ENCODE results near the gene CEP41. TPM values are rescaled to one million over a fixed set of nuclear protein-coding genes. Genes with fewer than 3 reads are reported as not detected.

Gene CEP41
- total and polyA plus RNA-seq, 2 donors = 7.6 to 12.3 TPM

GRCh38 chr7:130420943-130421578, 19.8 kb downstream of the CEP41 start:
- 35% methylated on average over 4 of the region's 4 CpGs for WGBS

GRCh38 chr7:130419658-130420057, 21.2 kb downstream of the CEP41 start:
- no peak for DNase-seq (ENCODE audit: extremely low spot score)
- Histone ChIP-seq H3K4me1 (ENCODE audit: insufficient read depth) (no peaks in the 10 kb centered on the region), H3K36me3 (ENCODE audit: insufficient read depth) (no peaks in the 10 kb centered on the region), H3K4me3 (ENCODE audit: low read depth, low read length) (no peak overlapping the region), H3K27ac (ENCODE audit: low read depth) (no peak overlapping the region)
- 79% methylated on average over 5 of the region's 5 CpGs for WGBS

More at GRCh38 chr7:130420943-130421578, 19.8 kb downstream of the CEP41 start:
- Histone ChIP-seq H3K4me1 (ENCODE audit: insufficient read depth) (no peaks in the 10 kb centered on the region), H3K36me3 (ENCODE audit: insufficient read depth) (no peaks in the 10 kb centered on the region), H3K27ac (ENCODE audit: low read depth) (no peak overlapping the region), H3K4me3 (ENCODE audit: low read depth, low read length) (no peak overlapping the region)
- DNase-seq (ENCODE audit: extremely low spot score) = no peak

- Histone ChIP-seq H3K4me3 (ENCODE audit: low read depth, low read length) (no peak overlapping the region), H3K4me1 (ENCODE audit: insufficient read depth) (no peaks in the 10 kb centered on the region), H3K27ac (ENCODE audit: low read depth) (no peak overlapping the region), H3K36me3 (ENCODE audit: insufficient read depth) (no peaks in the 10 kb centered on the region)
- 93% methylated on average over 7 of the region's 7 CpGs for WGBS
- no peak for DNase-seq (ENCODE audit: extremely low spot score)
Measured at GRCh38 chr7:130418306-130418705, 22.5 kb downstream of the CEP41 start.

GRCh38 chr7:130417213-130417612, 23.6 kb downstream of the CEP41 start:
- Histone ChIP-seq H3K27ac (ENCODE audit: low read depth) (no peak overlapping the region), H3K4me3 (ENCODE audit: low read depth, low read length) (no peak overlapping the region), H3K36me3 (ENCODE audit: insufficient read depth) (no peaks in the 10 kb centered on the region), H3K4me1 (ENCODE audit: insufficient read depth) (no peaks in the 10 kb centered on the region)
- no peak for DNase-seq (ENCODE audit: extremely low spot score)
- WGBS = 31% methylated on average over 5 of the region's 5 CpGs

- H3K4me3 ChIP-seq (ENCODE audit: low read depth, low read length) = no peak overlapping the region
- H3K4me1 ChIP-seq (ENCODE audit: insufficient read depth) = no peaks in the 10 kb centered on the region
- DNase-seq (ENCODE audit: extremely low spot score) = no peak
Measured at GRCh38 chr7:130415006-130415405, 25.8 kb downstream of the CEP41 start.

GRCh38 chr7:130413201-130413600, 27.6 kb downstream of the CEP41 start:
- H3K4me1 ChIP-seq (ENCODE audit: insufficient read depth) = no peaks in the 10 kb centered on the region
- no peak overlapping the region for H3K4me3 ChIP-seq (ENCODE audit: low read depth, low read length)
- H3K27ac ChIP-seq (ENCODE audit: low read depth) = no peak overlapping the region
- WGBS = 99% methylated on average over 4 of the region's 4 CpGs
- no peaks in the 10 kb centered on the region for H3K36me3 ChIP-seq (ENCODE audit: insufficient read depth)
- DNase-seq (ENCODE audit: extremely low spot score) = no peak

More at GRCh38 chr7:130415006-130415405, 25.8 kb downstream of the CEP41 start:
- Histone ChIP-seq H3K36me3 (ENCODE audit: insufficient read depth) (no peaks in the 10 kb centered on the region), H3K27ac (ENCODE audit: low read depth) (no peak overlapping the region)

GRCh38 chr7:130410868-130411541, 29.8 kb downstream of the CEP41 start:
- H3K4me3 ChIP-seq (ENCODE audit: low read depth, low read length) = no peak overlapping the region
- 70% methylated on average over 4 of the region's 4 CpGs for WGBS
- no peak for DNase-seq (ENCODE audit: extremely low spot score)

GRCh38 chr7:130409712-130410072, 31.1 kb downstream of the CEP41 start:
- H3K36me3 ChIP-seq (ENCODE audit: insufficient read depth) = no peaks in the 10 kb centered on the region
- no peak overlapping the region for H3K27ac ChIP-seq (ENCODE audit: low read depth)
- no peak for DNase-seq (ENCODE audit: extremely low spot score)
- WGBS = 77% methylated on average over 4 of the region's 4 CpGs
- no peaks in the 10 kb centered on the region for H3K4me1 ChIP-seq (ENCODE audit: insufficient read depth)
- no peak overlapping the region for H3K4me3 ChIP-seq (ENCODE audit: low read depth, low read length)

More at GRCh38 chr7:130410868-130411541, 29.8 kb downstream of the CEP41 start:
- Histone ChIP-seq H3K36me3 (ENCODE audit: insufficient read depth) (no peaks in the 10 kb centered on the region), H3K4me1 (ENCODE audit: insufficient read depth) (no peaks in the 10 kb centered on the region), H3K27ac (ENCODE audit: low read depth) (no peak overlapping the region)

GRCh38 chr7:130409067-130409711, 31.6 kb downstream of the CEP41 start:
- H3K4me1 ChIP-seq (ENCODE audit: insufficient read depth) = no peaks in the 10 kb centered on the region
- H3K36me3 ChIP-seq (ENCODE audit: insufficient read depth) = no peaks in the 10 kb centered on the region
- DNase-seq (ENCODE audit: extremely low spot score) = no peak
- H3K4me3 ChIP-seq (ENCODE audit: low read depth, low read length) = no peak overlapping the region
- 52% methylated on average over 3 of the region's 3 CpGs for WGBS
- no peak overlapping the region for H3K27ac ChIP-seq (ENCODE audit: low read depth)

- 86% methylated on average over 2 of the region's 2 CpGs for WGBS
Measured at GRCh38 chr7:130405003-130405402, 35.8 kb downstream of the CEP41 start.

GRCh38 chr7:130401578-130401977, 39.2 kb downstream of the CEP41 start:
- DNase-seq (ENCODE audit: extremely low spot score) = no peak
- Histone ChIP-seq H3K4me3 (ENCODE audit: low read depth, low read length) (no peak overlapping the region), H3K4me1 (ENCODE audit: insufficient read depth) (no peaks in the 10 kb centered on the region), H3K27ac (ENCODE audit: low read depth) (no peak overlapping the region), H3K36me3 (ENCODE audit: insufficient read depth) (no peaks in the 10 kb centered on the region)
- WGBS = 73% methylated on average over 3 of the region's 3 CpGs

More at GRCh38 chr7:130405003-130405402, 35.8 kb downstream of the CEP41 start:
- H3K27ac ChIP-seq (ENCODE audit: low read depth) = no peak overlapping the region
- DNase-seq (ENCODE audit: extremely low spot score) = no peak
- H3K4me1 ChIP-seq (ENCODE audit: insufficient read depth) = no peaks in the 10 kb centered on the region
- no peak overlapping the region for H3K4me3 ChIP-seq (ENCODE audit: low read depth, low read length)
- no peaks in the 10 kb centered on the region for H3K36me3 ChIP-seq (ENCODE audit: insufficient read depth)

- no peak overlapping the region for H3K4me3 ChIP-seq (ENCODE audit: low read depth, low read length)
- no peaks in the 10 kb centered on the region for H3K36me3 ChIP-seq (ENCODE audit: insufficient read depth)
- H3K27ac ChIP-seq (ENCODE audit: low read depth) = no peak overlapping the region
- no peaks in the 10 kb centered on the region for H3K4me1 ChIP-seq (ENCODE audit: insufficient read depth)
- no peak for DNase-seq (ENCODE audit: extremely low spot score)
- WGBS = 93% methylated on average over 1 of the region's 1 CpG
Measured at GRCh38 chr7:130401101-130401500, 39.7 kb downstream of the CEP41 start.

- WGBS = 36% methylated on average over 4 of the region's 4 CpGs
- H3K36me3 ChIP-seq (ENCODE audit: insufficient read depth) = no peaks in the 10 kb centered on the region
- no peak overlapping the region for H3K4me3 ChIP-seq (ENCODE audit: low read depth, low read length)
- no peak for DNase-seq (ENCODE audit: extremely low spot score)
- no peak overlapping the region for H3K27ac ChIP-seq (ENCODE audit: low read depth)
- H3K4me1 ChIP-seq (ENCODE audit: insufficient read depth) = no peaks in the 10 kb centered on the region
Measured at GRCh38 chr7:130400120-130400572, 40.7 kb downstream of the CEP41 start.

GRCh38 chr7:130398526-130399090, 42.2 kb downstream of the CEP41 start:
- WGBS = 86% methylated on average over 8 of the region's 8 CpGs
- Histone ChIP-seq H3K4me3 (ENCODE audit: low read depth, low read length) (no peak overlapping the region), H3K27ac (ENCODE audit: low read depth) (no peak overlapping the region), H3K4me1 (ENCODE audit: insufficient read depth) (no peaks in the 10 kb centered on the region), H3K36me3 (ENCODE audit: insufficient read depth) (no peaks in the 10 kb centered on the region)
- no peak for DNase-seq (ENCODE audit: extremely low spot score)
